Stimulated activated CD4-positive, alpha-beta T cell treated with anti-CD3 and anti-CD28 coated beads, Interleukin-15, amount 100 ng/mL, for 24 hours (primary cell): Measurements from ENCODE around the gene SYF2.

Source experiments
- DNase-seq: peaks from one replicate; pipeline ENCODE4 v3.0.0-alpha.2; 2020

Gene SYF2

DNA sequence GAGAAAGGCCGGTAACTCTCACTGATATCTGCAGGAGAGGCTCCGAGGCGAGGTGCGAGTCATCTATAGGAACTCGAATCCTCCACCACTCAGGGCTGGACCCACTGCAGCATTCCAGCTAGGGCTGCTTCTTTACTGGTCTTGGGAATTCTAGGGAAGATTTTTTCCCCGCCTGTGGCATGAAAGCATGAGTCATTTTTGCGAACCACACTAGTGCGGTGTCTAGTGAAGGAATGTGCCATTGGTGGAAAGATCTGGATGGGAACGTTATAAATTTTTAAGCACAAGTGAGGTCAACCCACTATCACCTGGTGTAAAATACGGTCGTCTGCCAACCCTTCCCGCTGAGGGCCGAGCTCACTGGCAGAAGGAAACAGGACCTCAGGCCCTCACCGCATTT, 49.7 kb downstream of the SYF2 start:
- DNase-seq, result no peak

- DNase-seq, result no peak
Measured at GRCh38 chr1:25180996-25181395, 51.3 kb downstream of the SYF2 start.

GRCh38 chr1:25178917-25179561, 53.3 kb downstream of the SYF2 start:
- no peak for DNase-seq

- DNase-seq, result no peak
Measured at GRCh38 chr1:25174730-25175612, 57.3 kb downstream of the SYF2 start.

DNA sequence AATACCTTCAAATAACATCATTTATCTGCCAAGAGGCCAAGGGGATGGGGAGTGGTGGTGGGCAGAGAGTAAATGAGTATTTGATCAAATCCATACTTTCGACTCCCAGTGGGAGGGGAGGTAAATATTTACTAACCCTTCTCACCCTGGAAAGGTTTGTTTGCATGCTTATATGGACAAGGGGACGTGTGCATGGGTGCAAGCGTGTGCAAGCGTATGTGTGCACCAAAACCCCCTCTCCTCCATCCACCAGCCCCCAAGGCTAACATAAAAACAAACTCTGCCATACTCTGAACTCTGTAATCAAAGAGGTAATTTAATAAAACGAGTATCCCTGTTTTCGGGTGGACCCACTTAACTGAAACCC, 58.0 kb downstream of the SYF2 start:
- DNase-seq, result no peak

- no peak for DNase-seq
Measured at GRCh38 chr1:25173809-25174340, 58.4 kb downstream of the SYF2 start.
